ENCODE results near the gene H2BK1. TPM values are rescaled to one million over a fixed set of nuclear protein-coding genes. Genes with fewer than 3 reads are reported as not detected.

H2BK1 gene
- total RNA-seq, 1 experiment from 2014 or later, result 0.69 TPM

DNA sequence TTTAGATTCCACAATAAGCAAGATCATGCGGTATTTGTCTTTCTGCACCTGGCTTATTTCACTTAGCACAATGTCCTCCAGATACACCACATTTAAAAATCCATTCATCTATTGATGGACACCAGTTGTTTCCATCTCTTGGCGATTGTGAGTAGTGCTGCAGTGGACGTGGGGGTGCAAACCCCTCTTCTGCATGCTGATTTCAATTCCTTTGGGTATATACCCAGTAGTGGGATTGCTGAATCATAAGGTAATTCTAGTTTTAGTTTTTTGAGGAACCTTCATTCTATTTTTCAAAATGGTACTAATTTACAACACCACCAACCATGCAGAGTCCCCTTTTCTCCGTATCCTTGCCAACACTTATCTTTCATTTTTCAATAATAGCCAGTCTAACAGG is 21.2 kb downstream of the H2BK1 start:
- no peak overlapping the region for H3K27ac ChIP-seq (ENCODE audit: low read depth, low read length)
- H3K9ac ChIP-seq (ENCODE audit: low read length), result no peak overlapping the region
- RAD21 ChIA-PET (ENCODE audit: low non-redundant PET in 1 of 2, low total read pairs in 2 of 2, uncharacterized antibody in 2 of 2, unreplicated experiment in 2 of 2), result no interaction called here
- H3K9me2 ChIP-seq (ENCODE audit: insufficient read depth), result no peaks in the 10 kb centered on the region
- no peak overlapping the region for H3K4me3 ChIP-seq (replicated peaks in 1 of 2; ENCODE audit: low read depth in 1 of 2, low read length in 2 of 2)
- TF ChIP-seq ZFX (IDR thresholded peaks at IDR 0.05) (no peak), YY1 (IDR thresholded peaks at IDR 0.05; ENCODE audit: extremely low read depth, insufficient replicate concordance, low read depth, low read length) (no peak), POLR2AphosphoS5 (IDR thresholded peaks at IDR 0.05; ENCODE audit: low read depth, low read length) (no peak), EZH2 (IDR thresholded peaks at IDR 0.05) (no peak), CTCF (IDR thresholded peaks at IDR 0.05 in 2 of 3, conservative IDR thresholded peaks at IDR 0.05 in 1 of 3; ENCODE audit: borderline replicate concordance in 1 of 3, insufficient read depth in 1 of 3, low read depth in 2 of 3, low read length in 2 of 3) (no peak)
- no peaks in the 10 kb centered on the region for H3K36me3 ChIP-seq (ENCODE audit: control insufficient read depth in 1 of 2, insufficient read depth in 2 of 2, low read length in 2 of 2)
- POLR2A ChIA-PET, result no interaction called here
- intact Hi-C loops (cut with micrococcal nuclease), result no loop called here
- no peaks in the 10 kb centered on the region for H3K4me1 ChIP-seq (ENCODE audit: control insufficient read depth in 1 of 2, insufficient read depth in 2 of 2, low read length in 2 of 2)
- DNase-seq (ENCODE audit: low read depth, low spot score) (no peak), ATAC-seq (no peak)
- no peaks in the 10 kb centered on the region for H3K9me3 ChIP-seq (ENCODE audit: control insufficient read depth in 1 of 2, insufficient read depth in 1 of 2, low read depth in 1 of 2, low read length in 2 of 2)
- no peak overlapping the region for H2AFZ ChIP-seq (ENCODE audit: low read depth, low read length, poor library complexity, severe bottlenecking)
- H3K27me3 ChIP-seq (ENCODE audit: insufficient read depth, low read length), result no peaks in the 10 kb centered on the region; the same call in 1 of the 2 replicates
- H4K20me1 ChIP-seq (ENCODE audit: insufficient read depth), result no peaks in the 10 kb centered on the region
- H3K79me2 ChIP-seq (ENCODE audit: insufficient read depth, low read length), result no peaks in the 10 kb centered on the region
- no TSS peak for BruUV-seq (replicated peaks)
- no peak overlapping the region for H3K4me2 ChIP-seq (ENCODE audit: low read length)
- CTCF ChIA-PET, result no interaction called here

- Histone ChIP-seq H4K20me1 (ENCODE audit: insufficient read depth) (no peaks in the 10 kb centered on the region), H3K4me1 (ENCODE audit: control insufficient read depth in 1 of 2, insufficient read depth in 2 of 2, low read length in 2 of 2) (no peaks in the 10 kb centered on the region), H3K9me2 (ENCODE audit: insufficient read depth) (no peaks in the 10 kb centered on the region), H3K79me2 (ENCODE audit: insufficient read depth, low read length) (no peaks in the 10 kb centered on the region), H3K9ac (ENCODE audit: low read length) (no peak overlapping the region), H3K4me2 (ENCODE audit: low read length) (no peak overlapping the region), H3K9me3 (ENCODE audit: control insufficient read depth in 1 of 2, insufficient read depth in 1 of 2, low read depth in 1 of 2, low read length in 2 of 2) (no peaks in the 10 kb centered on the region), H3K27me3 (ENCODE audit: insufficient read depth, low read length) (no peaks in the 10 kb centered on the region), H3K27ac (ENCODE audit: low read depth, low read length) (no peak overlapping the region), H3K4me3 (replicated peaks in 1 of 2; ENCODE audit: low read depth in 1 of 2, low read length in 2 of 2) (no peak overlapping the region), H3K36me3 (ENCODE audit: control insufficient read depth in 1 of 2, insufficient read depth in 2 of 2, low read length in 2 of 2) (no peaks in the 10 kb centered on the region), H2AFZ (ENCODE audit: low read depth, low read length, poor library complexity, severe bottlenecking) (no peak overlapping the region)
- CTCF ChIA-PET, result no interaction called here
- ATAC-seq (no peak), DNase-seq (ENCODE audit: low read depth, low spot score) (no peak)
- no TSS peak for BruUV-seq (replicated peaks)
- TF ChIP-seq REST (IDR thresholded peaks at IDR 0.05; ENCODE audit: low read depth), result no peak
- TF ChIP-seq FOSL1 (IDR thresholded peaks at IDR 0.05; ENCODE audit: low read depth), result no peak
- TF ChIP-seq, protein P1, sequence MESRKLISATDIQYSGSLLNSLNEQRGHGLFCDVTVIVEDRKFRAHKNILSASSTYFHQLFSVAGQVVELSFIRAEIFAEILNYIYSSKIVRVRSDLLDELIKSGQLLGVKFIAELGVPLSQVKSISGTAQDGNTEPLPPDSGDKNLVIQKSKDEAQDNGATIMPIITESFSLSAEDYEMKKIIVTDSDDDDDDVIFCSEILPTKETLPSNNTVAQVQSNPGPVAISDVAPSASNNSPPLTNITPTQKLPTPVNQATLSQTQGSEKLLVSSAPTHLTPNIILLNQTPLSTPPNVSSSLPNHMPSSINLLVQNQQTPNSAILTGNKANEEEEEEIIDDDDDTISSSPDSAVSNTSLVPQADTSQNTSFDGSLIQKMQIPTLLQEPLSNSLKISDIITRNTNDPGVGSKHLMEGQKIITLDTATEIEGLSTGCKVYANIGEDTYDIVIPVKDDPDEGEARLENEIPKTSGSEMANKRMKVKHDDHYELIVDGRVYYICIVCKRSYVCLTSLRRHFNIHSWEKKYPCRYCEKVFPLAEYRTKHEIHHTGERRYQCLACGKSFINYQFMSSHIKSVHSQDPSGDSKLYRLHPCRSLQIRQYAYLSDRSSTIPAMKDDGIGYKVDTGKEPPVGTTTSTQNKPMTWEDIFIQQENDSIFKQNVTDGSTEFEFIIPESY (IDR thresholded peaks at IDR 0.05; ENCODE audit: extremely low read depth, insufficient replicate concordance, low read length), result no peak
- no peak for TF ChIP-seq EZH2 (IDR thresholded peaks at IDR 0.05)
- RAD21 ChIA-PET (ENCODE audit: low non-redundant PET in 1 of 2, low total read pairs in 2 of 2, uncharacterized antibody in 2 of 2, unreplicated experiment in 2 of 2), result no interaction called here
- intact Hi-C loops (cut with micrococcal nuclease), result no loop called here
- POLR2A ChIA-PET, result interaction anchor here (0.7 kb wide), 1 partner anchor 12 kb away, joined by 3 read pairs; no protein-coding TSS in a partner anchor
Observed at GRCh38 chr7:151188252-151188542, 22.1 kb downstream of the H2BK1 start.

Measured in HCT116 (cell line).